GM12801 (cell line): ENCODE data around the gene SMARCA4.

Source experiments
- CTCF ChIP-seq: IDR thresholded peaks from one replicate; pipeline ENCODE4 v1.5.1; 2011; ENCODE audit warnings: control low read depth; ENCODE audit not compliant: insufficient read length; ENCODE audit errors: extremely low read depth

Gene SMARCA4

GRCh38 chr19:11025997-11026396 lies 65.2 kb downstream of the SMARCA4 start:
- TF ChIP-seq CTCF, result no peak

- no peak for TF ChIP-seq CTCF
These were observed 66.6 kb downstream of the SMARCA4 start for GRCh38 chr19:11027381-11027780.

- no peak for TF ChIP-seq CTCF
These were observed 67.3 kb downstream of the SMARCA4 start for GRCh38 chr19:11028146-11028545.

GRCh38 chr19:11031421-11032070 lies 70.7 kb downstream of the SMARCA4 start:
- TF ChIP-seq CTCF, result no peak

- TF ChIP-seq CTCF, result no peak
These were observed 72.4 kb downstream of the SMARCA4 start for GRCh38 chr19:11033251-11033650.

GRCh38 chr19:11033763-11034162 lies 72.9 kb downstream of the SMARCA4 start:
- no peak for TF ChIP-seq CTCF

- no peak for TF ChIP-seq CTCF
These were observed 73.8 kb downstream of the SMARCA4 start for GRCh38 chr19:11034449-11035213.
